Measurements from ENCODE around the gene HSD17B4.

- TF ChIP-seq POLR2AphosphoS5 (IDR thresholded peaks at IDR 0.05; ENCODE audit: borderline replicate concordance, low read depth, low read length): no peak
- no peak for TF ChIP-seq EZH2 (IDR thresholded peaks at IDR 0.05)
- TF ChIP-seq FOXP2 (optimal IDR thresholded peaks at IDR 0.05; ENCODE audit: control extremely low read depth, extremely low read length, insufficient read depth): no peak
Observed at GRCh38 chr5:119532637-119533036, 80.3 kb downstream of the HSD17B4 start.
